GM11168 (cell line): ENCODE data around the gene ADAP1.
"Not testable (repeated sequence)": the region's sequence is repeated elsewhere in the genome, so short reads cannot be mapped to it uniquely, and the experiment has no call there.

ENCODE experiments used
- in situ Hi-C: fragments of 300-500 bp; cut with MboI; formaldehyde crosslinking; loops from one replicate; pipeline ENCODE4 v1.12.0; 2022; ENCODE audit warnings: low sequenced_read_pairs; ENCODE audit not compliant: unreplicated experiment

The ADAP1 gene

DNA sequence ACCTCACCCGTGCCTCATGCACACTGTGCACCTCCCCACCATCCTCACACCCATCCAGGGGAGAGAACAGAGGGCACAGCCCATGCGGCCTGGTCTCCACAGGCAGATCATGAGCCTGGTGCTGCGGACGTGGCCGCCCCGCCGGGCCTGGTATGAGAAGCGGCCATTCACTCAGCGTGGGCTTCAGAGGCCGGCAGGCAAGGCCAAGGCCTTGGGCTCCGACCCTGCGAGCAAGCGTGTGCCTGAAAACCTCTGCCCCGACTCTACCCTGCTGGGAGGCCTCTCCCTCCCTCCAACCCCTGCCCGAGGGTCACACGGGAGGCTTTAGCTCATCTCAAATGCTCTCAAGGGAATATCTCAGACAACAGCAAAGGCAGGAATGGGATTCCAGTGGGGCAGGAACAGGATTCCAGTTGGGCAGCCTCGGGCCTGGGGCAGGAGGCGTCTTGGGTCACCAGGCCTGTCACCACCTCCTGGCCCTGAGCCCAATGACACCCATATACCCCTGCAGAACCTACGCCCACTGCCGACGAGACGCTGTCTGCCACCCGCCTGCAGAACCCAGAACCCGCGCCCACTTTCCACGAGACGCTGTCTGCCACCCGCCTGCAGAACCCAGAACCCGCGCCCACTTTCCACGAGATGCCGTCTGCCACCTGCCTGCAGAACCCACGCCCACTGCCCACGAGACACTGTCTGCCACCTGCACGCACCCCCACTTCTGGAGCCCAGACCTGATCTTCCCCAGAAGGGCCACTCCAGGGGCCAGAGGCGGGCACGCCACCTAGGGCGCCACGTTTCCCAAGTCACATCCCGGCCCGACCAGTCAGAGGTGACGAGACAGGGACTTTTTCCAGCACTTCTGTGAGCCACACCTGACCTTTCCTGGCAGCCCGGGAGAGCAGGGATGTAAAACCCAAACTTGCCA, 38.9 kb downstream of the ADAP1 start:
- in situ Hi-C loops: no loop called here

DNA sequence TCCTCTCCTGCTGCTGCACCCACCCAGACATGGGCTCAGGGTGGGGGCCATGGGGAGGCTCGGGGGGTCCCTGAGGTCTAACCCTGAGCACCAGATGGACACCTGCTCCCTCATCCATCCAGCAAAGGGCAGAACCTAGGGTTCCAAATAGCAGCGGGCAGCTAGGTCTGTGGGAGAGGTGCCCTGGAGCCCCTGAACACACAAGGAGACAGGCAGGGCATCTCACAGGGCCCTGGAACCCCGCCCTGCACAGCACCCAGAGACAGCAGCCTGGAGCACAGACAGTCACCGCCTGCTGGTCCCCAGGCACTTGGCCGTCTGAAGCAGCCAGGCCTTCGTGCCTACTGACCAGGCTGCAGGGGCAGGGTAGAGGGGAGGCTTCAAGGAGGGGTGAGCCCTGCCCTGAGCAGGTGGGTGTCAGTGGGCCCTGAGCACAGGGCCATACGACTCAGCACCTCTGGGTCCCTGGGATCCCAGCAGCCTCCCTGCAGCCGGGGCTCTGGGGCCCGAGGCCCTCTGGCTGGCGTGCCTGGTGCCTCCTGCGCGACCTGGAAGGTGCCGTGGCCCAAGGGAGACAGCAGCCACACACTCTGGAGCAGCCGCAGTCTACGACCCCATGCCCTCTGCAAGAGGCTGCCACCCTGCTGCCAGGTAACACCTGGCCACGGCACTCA, 39.8 kb downstream of the ADAP1 start:
- in situ Hi-C loops: no loop called here

DNA sequence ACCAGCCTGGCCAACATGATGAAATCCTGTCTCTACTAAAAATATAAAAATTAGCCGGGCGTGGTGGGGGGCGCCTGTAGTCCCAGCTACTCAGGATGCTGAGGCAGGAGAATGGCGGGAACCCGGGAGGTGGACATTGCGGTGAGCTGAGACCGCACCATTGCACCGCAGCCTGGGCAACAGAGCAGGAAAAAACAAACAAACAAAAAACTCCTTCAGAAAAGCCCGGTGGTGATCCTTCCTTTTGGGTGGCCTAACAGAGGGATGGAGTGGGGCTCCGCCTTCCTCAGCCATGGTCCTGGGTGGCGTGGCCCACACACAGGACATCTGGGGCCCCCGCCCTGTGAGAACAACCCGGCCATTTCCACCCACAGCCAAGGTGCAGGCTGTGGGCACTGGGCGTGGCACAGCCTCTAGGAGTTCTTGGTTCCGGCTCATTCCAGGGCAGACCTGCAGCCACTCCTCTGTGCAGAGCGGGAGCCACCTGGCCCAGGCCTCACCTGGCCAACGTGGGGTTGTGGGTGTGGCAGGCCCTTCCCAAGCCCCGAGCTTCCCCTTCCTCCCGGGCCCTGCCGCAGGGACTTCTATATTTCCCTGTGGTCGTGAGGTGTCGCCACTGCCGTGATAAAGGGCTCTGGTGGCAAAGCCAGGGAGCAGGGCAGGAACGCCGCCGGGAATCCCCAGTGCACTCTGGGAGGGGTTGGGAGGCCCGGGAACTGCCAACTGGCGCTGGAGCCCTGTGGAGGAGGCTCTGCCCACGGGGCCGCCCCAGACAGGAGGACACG, 40.6 kb downstream of the ADAP1 start:
- in situ Hi-C loops: no loop called here

DNA sequence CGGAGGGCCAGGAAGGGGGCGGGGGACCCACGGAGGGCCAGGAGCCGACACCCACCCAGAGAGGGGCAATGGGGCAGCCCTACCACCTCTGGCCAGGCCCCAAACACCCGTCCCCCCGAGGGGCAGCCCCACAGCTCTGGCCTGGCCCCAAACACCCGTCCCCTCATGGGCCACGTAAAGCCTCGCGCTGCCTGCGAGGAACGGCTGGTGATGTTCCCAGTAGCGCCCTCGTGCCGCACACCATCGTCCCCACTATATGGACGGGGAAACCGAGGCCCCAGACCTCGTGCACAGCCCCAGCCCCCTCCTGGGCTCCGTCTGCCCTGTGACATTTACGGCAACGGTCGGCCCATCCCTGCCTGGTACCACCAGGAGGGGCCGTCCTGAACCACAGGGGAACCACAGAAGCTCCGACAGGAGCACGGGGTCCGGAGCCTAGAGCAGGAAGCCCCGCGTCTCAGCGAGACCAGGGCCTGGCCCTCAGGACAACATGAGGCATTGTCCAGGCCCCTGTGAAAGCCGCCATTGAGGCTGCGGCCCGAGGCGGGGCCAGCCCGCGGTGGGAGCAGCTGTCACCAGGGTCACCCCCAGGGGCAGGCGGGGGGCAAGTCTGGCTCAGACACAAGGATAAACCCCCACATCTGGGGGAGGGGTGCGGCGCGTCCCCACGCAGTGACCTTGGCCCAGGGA, 42.5 kb downstream of the ADAP1 start:
- in situ Hi-C loops: no loop called here

DNA sequence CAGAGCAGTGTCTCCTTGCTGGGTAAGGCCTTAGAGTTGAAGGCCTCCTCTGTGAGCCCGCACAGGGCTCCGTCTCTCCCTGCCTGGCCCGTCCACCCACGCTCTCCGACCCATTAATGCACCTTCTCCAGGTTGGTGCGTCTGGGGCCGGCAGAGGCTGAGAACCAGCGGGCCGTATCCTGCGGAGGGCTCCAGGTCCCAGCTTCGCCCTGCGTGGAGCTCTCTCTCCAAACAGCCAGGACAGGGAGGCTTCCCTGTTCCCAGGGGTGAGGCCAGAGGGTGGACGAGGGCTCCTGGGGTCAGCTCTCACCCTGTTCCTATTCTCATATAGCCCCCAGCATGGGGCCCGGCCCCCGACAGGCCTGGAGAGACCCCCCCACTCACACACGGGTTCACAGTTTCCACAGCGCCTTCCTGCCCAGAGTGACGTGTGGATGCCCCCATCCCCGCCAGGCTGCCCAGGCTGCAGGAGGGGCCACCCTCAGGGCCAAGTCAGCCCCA, 43.5 kb downstream of the ADAP1 start:
- in situ Hi-C loops: no loop called here

DNA sequence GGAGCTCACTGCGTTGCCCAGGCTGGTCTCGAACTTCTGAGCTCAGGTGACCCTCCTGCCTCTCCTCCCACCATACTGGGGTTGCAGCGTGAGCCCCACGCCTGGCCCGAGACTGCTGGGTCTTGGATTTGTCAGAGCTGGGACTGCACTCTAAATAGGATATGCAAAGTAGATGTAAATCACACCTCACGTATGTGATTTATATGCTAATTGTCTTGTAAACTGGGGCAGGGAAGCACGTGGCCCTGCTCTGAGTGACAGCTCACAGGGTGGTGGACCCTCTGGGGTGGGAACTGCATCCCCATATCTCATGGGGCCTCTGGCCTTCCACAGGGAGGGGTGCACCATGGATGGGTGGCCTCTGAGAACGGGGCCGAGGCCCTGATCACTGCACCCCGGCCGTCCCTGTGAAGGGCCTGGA, 44.0 kb downstream of the ADAP1 start:
- in situ Hi-C loops: no loop called here

DNA sequence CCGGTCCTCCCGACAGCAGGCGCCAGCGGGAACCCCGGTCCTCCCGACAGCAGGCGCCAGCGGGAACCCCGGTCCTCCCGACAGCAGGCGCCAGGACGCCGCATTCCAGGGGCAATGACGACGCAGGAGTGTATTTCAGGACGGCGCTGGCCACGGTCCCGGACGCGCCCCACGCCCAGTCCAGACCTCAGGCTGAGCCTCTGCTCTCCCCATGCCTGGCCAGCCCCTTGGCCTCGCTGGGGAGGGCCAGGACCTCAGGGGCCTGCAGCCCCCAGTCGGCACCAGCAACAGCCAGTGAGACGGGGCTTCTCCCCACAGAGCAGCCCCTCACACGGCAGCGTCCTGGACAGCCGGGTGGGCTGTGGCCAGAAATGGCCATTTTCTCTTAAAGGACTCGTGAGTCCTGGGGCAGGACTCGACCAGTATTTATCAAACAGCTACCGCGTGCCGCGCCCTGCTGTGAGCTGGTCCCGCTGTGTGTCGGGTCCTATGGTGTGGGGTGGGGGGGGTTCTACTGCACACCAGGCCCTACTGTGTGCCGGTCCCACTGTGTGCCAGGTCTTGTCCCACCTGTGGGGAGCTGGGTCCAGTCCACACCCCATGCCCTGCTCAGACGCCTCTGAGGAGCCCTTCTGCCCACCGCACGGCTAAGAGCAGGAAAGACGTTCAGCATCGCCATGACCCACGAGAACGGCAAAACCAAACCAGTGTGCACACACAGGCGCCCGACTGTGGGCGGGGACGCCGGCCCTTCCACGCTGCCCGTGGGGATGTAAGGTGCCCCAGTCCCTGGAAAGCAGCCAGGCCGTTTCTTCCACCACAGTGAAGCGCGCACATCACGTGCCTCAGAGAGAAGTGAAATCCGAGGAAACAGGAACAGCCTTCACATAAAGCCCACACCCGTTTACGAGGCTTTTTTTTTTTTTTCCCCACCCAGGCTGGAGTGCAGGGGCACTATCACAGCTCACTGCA, 44.8 kb downstream of the ADAP1 start:
- in situ Hi-C loops: no loop called here

DNA sequence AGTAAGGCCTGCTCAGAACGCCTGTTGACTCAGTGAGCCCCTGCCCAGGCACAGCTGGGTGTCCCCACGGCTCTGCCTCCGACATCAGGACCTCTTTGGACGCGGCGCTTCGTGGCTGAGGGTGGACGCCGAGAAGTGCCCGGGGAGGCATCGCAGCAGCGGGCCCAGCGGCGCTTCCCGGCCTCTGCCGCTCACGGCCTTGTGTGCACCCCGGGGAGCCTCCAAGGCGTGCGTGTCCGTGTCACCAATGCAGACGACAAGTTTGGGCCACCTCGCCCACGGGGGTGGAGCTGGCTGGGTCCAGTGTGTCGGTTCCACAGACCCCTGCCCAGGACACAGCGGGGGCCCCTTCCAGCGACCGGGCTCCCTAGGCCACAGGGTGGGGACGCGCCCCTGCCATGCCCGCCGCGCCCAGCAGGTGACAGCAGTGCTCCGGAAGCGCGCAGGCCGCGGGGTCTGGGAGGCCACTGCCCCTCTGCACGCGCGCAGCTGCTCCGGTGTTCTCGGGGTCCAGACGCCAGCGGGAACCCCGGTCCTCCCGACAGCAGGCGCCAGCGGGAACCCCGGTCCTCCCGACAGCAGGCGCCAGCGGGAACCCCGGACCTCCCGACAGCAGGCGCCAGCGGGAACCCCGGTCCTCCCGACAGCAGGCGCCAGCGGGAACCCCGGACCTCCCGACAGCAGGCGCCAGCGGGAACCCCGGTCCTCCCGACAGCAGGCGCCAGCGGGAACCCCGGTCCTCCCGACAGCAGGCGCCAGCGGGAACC, 45.7 kb downstream of the ADAP1 start:
- in situ Hi-C loops: not testable (repeated sequence)

DNA sequence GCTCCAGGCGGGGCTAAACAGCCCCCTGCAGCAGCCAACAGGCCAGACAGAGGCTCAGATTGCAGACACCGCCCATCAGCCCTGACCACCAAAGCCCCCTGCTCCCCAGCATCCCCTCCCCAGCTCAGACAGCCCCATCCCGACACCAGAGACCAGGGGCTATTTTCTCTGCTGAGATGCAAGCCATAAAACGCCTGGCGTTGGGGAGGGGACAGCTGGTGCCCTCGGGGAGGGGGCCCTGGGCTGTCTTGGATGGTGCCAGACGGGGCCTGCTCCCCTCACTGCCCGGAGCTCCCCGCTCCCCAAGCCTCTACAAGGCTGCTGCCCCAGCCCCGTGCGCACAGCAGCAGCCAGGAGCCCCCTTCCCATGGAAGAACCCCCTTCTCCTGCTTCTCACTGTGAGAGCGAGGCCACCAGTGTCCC, 46.3 kb downstream of the ADAP1 start:
- in situ Hi-C loops: no loop called here

DNA sequence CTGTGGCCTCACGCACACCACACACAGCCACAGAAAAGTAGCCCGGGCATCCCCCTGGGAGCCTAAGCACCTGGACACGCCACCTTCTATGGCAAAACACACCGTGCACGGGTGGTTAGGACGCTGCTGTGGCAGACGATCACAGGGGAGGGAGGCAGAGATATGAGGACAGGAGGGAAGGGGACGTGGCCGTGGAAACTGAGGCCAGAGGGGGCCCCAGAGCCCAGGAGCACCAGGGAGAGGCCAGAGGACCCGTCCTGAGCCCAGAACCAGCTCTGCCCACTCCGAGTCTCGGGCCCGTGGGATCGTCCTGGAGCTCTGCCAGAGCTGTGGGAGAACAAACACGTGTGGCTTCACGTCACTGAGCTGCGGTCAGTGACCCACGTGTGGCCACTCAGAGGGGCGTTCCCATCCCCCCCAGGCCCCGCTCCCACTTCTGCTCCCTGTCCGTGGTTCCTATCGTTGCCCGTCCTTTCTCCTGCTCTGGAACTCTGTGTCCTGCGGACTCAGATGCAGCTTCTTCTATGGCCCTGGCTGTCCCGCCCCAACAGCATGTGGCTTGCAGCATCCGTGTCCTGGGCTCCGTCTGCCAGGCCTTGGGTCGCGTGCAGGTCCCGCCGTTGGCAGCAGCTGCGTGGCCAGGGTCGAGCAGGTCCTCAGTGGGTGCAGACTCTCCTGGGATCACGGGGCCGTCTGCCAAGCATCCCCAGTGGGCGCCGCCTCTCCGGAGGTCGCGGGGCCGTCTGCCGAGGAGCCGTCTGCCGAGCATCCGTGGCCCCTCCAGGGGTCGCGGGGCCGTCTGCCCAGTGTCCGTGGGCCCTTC, 47.1 kb downstream of the ADAP1 start:
- in situ Hi-C loops: no loop called here

DNA sequence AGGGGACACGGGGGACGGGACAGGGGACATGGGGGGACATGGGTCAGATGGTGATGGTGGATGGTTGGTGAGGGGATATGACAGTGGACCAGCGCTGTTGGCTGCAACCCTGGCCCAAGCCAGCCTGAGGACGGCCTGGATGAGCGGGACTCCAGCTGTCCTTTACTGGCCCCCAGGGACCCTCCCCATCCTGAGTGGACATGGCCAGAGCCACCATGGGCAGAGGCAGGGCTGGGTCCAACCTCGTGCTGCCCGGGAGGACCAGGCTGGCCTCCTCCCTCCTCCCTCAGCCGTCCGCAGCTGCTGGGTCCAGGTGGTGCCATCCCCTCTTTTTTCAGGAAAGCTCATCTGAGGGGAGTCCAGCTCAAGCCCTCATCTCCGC, 47.7 kb downstream of the ADAP1 start:
- in situ Hi-C loops: no loop called here

DNA sequence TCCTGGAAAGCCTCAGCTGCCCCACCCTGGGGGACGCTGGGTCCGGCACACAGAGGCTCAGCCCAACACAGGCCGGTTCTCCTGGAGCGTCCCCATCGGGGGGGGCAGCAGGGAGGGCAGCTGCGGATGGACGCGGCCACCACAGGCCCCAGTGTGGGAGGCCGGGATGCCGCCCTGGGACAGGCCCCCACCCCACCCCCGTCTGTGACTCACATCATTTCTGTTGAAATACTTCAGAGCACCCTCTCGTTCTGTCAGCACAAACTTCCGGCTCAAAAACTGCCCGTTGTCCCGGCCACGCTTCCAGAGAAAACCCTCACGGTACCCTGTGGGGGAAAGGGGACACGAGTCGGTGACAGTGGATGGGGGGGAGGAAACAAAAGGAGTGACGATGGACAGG, 49.6 kb downstream of the ADAP1 start:
- in situ Hi-C loops: no loop called here

DNA sequence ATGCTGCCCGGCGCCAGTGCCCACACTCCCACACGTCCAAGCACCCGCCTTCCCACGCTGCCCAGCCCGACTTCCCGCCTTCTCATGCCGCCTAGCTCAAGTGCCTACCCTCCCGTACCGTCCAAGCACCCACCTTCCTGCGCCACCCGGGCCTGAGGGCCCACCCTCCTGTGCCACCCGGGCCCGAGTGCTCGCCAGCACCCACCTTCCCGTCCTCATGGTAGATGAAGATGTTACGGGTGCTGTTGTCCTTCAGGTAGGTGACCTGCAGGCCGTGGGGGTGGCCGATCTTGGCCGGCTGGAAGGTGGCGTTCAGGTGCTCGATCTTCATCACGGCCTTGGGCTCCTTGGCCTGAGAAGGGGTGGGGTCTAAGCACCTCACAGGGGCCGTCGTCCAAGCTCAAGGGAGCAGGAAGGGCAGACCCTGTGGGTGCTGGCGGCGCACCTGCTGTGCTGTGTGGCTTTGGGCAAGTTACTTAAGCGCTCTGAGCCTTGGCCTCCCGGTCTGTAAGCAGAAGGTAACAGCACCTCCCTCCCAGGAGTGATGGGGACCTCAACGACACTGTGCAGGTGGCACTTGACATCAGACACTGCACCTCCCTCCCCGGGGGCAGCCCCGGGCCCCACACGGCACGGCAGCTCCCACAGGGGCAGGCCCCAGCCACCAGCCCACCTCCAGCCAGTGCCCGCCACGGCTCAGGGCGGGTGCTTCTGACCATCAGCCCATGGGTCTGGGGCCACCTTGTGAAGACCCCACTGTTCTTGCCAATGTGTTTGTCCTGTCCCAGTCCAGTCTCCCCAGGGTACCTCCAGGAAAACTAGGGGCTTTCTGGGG, 50.3 kb downstream of the ADAP1 start:
- in situ Hi-C loops: no loop called here

DNA sequence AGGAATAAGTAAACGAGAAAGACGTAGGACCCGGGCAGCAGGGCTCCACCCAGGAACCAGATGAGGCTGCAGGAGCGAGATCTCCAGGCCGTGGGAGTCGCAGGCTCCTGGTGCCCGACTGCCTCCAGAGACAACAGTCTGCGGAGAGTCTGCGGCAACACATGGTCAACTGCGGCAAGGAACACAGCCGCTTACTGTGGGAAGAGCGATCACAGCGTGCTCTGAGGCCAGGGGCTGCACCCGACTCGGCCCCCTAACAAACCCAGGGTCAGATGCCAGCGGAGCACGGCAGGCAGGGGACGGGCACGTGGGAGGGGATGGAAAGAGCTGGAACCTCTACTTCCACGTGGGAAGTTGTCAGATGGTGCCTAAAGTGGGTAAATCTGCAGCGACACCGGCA, 51.5 kb downstream of the ADAP1 start:
- in situ Hi-C loops: no loop called here

DNA sequence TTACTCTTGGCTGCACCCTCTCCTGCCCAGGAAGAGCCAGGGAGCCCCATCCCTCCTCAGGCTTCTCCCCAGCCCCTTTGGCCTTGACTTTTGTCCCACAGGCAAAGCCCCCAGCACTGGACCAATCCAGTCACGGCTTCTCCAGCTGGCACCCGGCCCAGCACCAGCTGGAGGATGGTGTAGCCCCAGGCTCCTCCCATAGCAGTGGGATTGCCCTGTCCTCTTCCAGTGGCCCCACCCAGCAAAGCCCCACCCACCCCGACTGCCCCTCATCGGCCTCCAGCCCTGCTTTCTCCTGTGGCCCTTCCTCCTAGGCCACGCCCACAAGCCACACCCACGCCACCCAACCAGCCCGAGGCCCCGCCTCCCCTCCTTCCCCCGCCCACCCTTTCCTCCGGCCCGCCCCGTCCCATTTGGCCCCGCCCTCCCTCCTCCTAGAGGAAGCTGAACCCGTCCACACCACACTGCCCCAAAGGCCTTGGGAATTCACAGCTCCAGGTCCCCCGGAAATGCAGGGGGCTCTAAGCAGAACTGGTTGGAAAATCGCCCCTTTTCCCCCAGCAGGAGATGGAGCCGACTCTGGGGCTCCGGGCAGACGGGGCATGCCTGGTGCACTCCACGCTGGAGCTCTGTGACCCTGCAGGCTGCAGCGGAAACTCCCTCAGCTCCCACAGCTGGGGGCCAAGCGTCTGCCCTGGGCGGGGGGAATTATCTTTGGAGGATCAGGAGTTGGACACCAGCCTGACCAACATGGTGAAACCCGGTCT, 52.9 kb downstream of the ADAP1 start:
- in situ Hi-C loops: no loop called here

DNA sequence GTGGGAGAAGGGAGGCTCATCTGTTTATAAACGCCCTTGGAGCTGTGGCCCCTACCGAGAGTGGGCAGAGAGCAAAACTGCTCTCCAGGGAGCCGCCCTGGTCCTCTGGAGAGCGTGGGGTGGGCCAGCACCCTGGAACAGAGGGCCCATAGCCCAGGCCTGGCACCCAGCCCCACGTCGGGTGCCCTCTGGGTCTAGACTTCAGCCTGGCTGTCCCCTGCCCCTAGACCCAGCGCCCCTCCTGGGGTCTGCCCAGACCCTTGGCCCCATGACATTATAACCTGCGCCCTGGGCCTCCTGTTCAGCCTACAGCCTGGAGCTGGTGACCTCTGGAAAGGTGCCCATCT, 53.5 kb downstream of the ADAP1 start:
- in situ Hi-C loops: no loop called here
